Endothelial cell of umbilical vein (primary cell): ENCODE measurements around the gene IL4I1. TPM values are rescaled to one million over a fixed set of nuclear protein-coding genes. Genes with fewer than 3 reads are reported as not detected.

ENCODE experiments used
- BruUV-seq: library from RNA; stranded (reverse); fragments of 400-500 nt; replicated peaks from 2 replicates; lab custom pipeline; 2021; lab: Mats Ljungman, UMichigan
- CTCF ChIA-PET: fragments of 300-600, 350-600 bp; sonication (Branson Sonifier 250); formaldehyde crosslinking; loops from one replicate; lab custom pipeline; 2021; ENCODE audit warnings: antibody characterized with exemption, inconsistent platforms; lab: Charles Lee
- POLR2A ChIA-PET: fragments of 300-600, 350-600 bp; sonication (Branson Sonifier 250); formaldehyde crosslinking; loops from one replicate; lab custom pipeline; 2021; ENCODE audit warnings: antibody characterized with exemption, inconsistent platforms; lab: Charles Lee
- DNase-seq: peaks from one replicate; pipeline ENCODE4 v3.0.0-alpha.2; 2011; ENCODE audit warnings: low read depth, low spot score
- FAIRE-seq: peaks from 2 replicates; lab custom pipeline; 2011; peaks lifted over from hg19 to GRCh38; lab: Jason Lieb, UNC
- H2AFZ ChIP-seq: 2 replicates; pipeline ENCODE4 v1.6.0; 2012; ENCODE audit warnings: low read depth, low read length, control low read depth, inconsistent platforms
- H3K27ac ChIP-seq: 2 replicates; pipeline ENCODE4 v1.5.1; 2011; ENCODE audit warnings: low read depth, mild to moderate bottlenecking, control low read depth, low read length, moderate library complexity; ENCODE audit not compliant: insufficient read depth
- H3K27me3 ChIP-seq, 2 experiments: 2 replicates each; pipeline versions ENCODE4 v1.6.0 to v1.6.1; 2011; ENCODE audit warnings: low read length in 2 of 2, mixed read lengths in 1 of 2; ENCODE audit not compliant: control insufficient read depth in 2 of 2, insufficient read depth in 2 of 2
- H3K36me3 ChIP-seq, 2 experiments: 2 replicates in 1 of 2; 3 replicates in 1 of 2; pipeline ENCODE4 v1.5.1; 2011; ENCODE audit warnings: low read length in 2 of 2, mild to moderate bottlenecking in 1 of 2, moderate library complexity in 1 of 2; ENCODE audit not compliant: control insufficient read depth in 2 of 2, insufficient read depth in 2 of 2; ENCODE audit errors: extremely low read depth in 1 of 2
- H3K4me1 ChIP-seq: 3 replicates; pipeline ENCODE4 v1.5.1; 2011; ENCODE audit warnings: mild to moderate bottlenecking, low read length; ENCODE audit not compliant: control insufficient read depth, insufficient read depth; ENCODE audit errors: extremely low read depth
- H3K4me2 ChIP-seq: 2 replicates; pipeline ENCODE4 v1.6.1; 2011; ENCODE audit warnings: low read length, control low read depth, mixed read lengths; ENCODE audit not compliant: insufficient read depth
- H3K4me3 ChIP-seq, 3 experiments: fragments of 200-600 bp in 1 of 3; sonication (generic), shearing (Covaris generic) in 1 of 3; replicated peaks in 1 of 3; 2 replicates each; pipeline ENCODE4 v1.5.1; 2011 to 2016; ENCODE audit warnings: control low read depth in 3 of 3, low read length in 3 of 3, mild to moderate bottlenecking in 2 of 3, inconsistent platforms in 1 of 3, low read depth in 1 of 3, moderate library complexity in 1 of 3; ENCODE audit not compliant: insufficient read depth in 1 of 3
- H3K79me2 ChIP-seq: 2 replicates; pipeline ENCODE4 v1.6.0; 2012; ENCODE audit warnings: low read length, inconsistent platforms; ENCODE audit not compliant: control insufficient read depth, insufficient read depth
- H3K9ac ChIP-seq: replicated peaks from 2 replicates; pipeline ENCODE3; 2011; ENCODE audit warnings: low read length, control low read depth; ENCODE audit not compliant: insufficient read depth; ENCODE audit errors: extremely low read depth
- H3K9me1 ChIP-seq: replicated peaks from 3 replicates; pipeline ENCODE4 v1.6.0; 2011; ENCODE audit warnings: mild to moderate bottlenecking, low read length; ENCODE audit not compliant: control insufficient read depth, insufficient read depth; ENCODE audit errors: extremely low read depth
- H3K9me3 ChIP-seq: replicated peaks from 2 replicates; pipeline ENCODE4 v1.5.1; 2012; ENCODE audit warnings: low read length, inconsistent platforms; ENCODE audit not compliant: control insufficient read depth, insufficient read depth
- H4K20me1 ChIP-seq: replicated peaks from 2 replicates; pipeline ENCODE3; 2011; ENCODE audit warnings: mild to moderate bottlenecking, low read length; ENCODE audit not compliant: control insufficient read depth, insufficient read depth; ENCODE audit errors: extremely low read depth
- EZH2 ChIP-seq: IDR thresholded peaks from 2 replicates; pipeline ENCODE4 v1.6.1; 2012; ENCODE audit warnings: borderline replicate concordance, low read depth, mild to moderate bottlenecking, moderate library complexity, low read length, inconsistent platforms; ENCODE audit not compliant: severe bottlenecking
- FOS ChIP-seq: IDR thresholded peaks from 2 replicates; pipeline ENCODE4 v1.6.1; 2011; ENCODE audit warnings: mild to moderate bottlenecking, low read length, moderate library complexity, borderline replicate concordance; ENCODE audit not compliant: insufficient read depth
- GATA2 ChIP-seq: IDR thresholded peaks from 2 replicates; pipeline ENCODE4 v1.7.0; 2011; ENCODE audit warnings: low read depth, mild to moderate bottlenecking, moderate library complexity, mixed read lengths, low read length; ENCODE audit not compliant: insufficient read length, insufficient read depth
- JUN ChIP-seq: IDR thresholded peaks from 2 replicates; pipeline ENCODE4 v1.6.1; 2011; ENCODE audit warnings: borderline replicate concordance, low read depth; ENCODE audit not compliant: insufficient read length, insufficient read depth
- MYC ChIP-seq: IDR thresholded peaks from one replicate; pipeline ENCODE4 v1.6.1; 2011; ENCODE audit warnings: mild to moderate bottlenecking, low read depth, low read length
- POLR2A ChIP-seq: IDR thresholded peaks from 2 replicates; pipeline ENCODE4 v1.6.1; 2012; ENCODE audit warnings: low read depth, mild to moderate bottlenecking, control low read depth, low read length
- POLR2AphosphoS5 ChIP-seq: IDR thresholded peaks from 2 replicates; pipeline ENCODE4 v1.6.1; 2012; ENCODE audit warnings: low read depth, mild to moderate bottlenecking, control low read depth, low read length, moderate library complexity; ENCODE audit not compliant: insufficient read depth
- dilution Hi-C: fragments of 300-500 bp; cut with MboI; formaldehyde crosslinking; loops from one replicate; pipeline ENCODE4 v1.15.0; 2019; ENCODE audit warnings: low sequenced_read_pairs; ENCODE audit not compliant: extremely low pct_ligation_motif_present
- intact Hi-C: fragments of 100-400 bp; cut with micrococcal nuclease; formaldehyde crosslinking; loops from one replicate; pipeline ENCODE4 v1.10.0; 2022
- polyA plus RNA-seq, 4 experiments: library from polyadenylated mRNA; depleted of rRNA in 3 of 4; stranded (reverse) in 3 of 4; unstranded in 1 of 4; fragments of >200 nt; gene quantifications; 2 replicates each; pipeline versions ENCODE4 v1.2.1 to v1.2.3, GENCODE V29; 2011 to 2012; ENCODE audit warnings: missing spikeins in 1 of 4
- total RNA-seq: library from RNA; stranded (reverse); gene quantifications from 2 replicates; pipeline ENCODE4 v1.2.3, GENCODE V29; 2021
- TF ChIP-seq, protein P1 (sequence below): IDR thresholded peaks from 2 replicates; pipeline ENCODE4 v1.6.1; 2011; ENCODE audit not compliant: insufficient read depth, insufficient read length
- TF ChIP-seq, protein P2 (sequence below), 2 donors: IDR thresholded peaks; 1 replicate in 1 of 2; 2 replicates in 1 of 2; pipeline ENCODE4 v1.5.1; 2011; ENCODE audit warnings: low read length in 2 of 2, mild to moderate bottlenecking in 2 of 2, moderate library complexity in 2 of 2, control low read depth in 1 of 2, inconsistent platforms in 1 of 2, low read depth in 1 of 2; ENCODE audit not compliant: insufficient read depth in 1 of 2; ENCODE audit errors: extremely low read depth in 1 of 2

Gene IL4I1
- total and polyA plus RNA-seq, 2 donors (not counting 3 experiments of a cell fraction or from before 2014, with no cell fraction given) = 5.0 to 5.6 TPM

DNA sequence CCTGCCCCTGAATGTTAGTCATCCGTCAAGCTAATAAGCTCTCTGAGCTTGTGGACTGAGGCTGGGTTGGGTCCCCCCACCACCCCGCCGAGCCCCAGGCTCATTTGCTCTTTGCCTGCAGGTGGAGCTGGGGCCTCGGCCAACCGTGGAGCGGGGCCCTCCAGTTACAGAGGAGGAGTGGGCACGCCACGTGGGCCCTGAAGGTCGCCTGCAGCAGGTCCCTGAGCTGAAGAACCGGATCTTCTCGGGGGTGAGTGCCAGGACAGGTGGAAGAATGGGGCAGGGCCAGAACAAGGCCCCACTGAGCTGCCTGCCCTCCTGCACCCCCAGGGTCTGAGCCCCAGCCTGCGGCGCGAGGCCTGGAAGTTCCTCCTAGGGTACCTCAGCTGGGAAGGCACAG, 14.0 kb downstream of the IL4I1 start:
- peaks cover 7% of the 10 kb centered on the region for H3K4me1 ChIP-seq
- no peaks in the 10 kb centered on the region for H3K79me2 ChIP-seq
- ChIA-PET POLR2A (no interaction called here), CTCF (no interaction called here)
- H3K4me3 ChIP-seq = no peak overlapping the region
- H3K9me3 ChIP-seq = no peaks in the 10 kb centered on the region
- H3K36me3 ChIP-seq = peaks cover 18 to 45% of the 10 kb centered on the region in 2 experiments
- H3K9ac ChIP-seq = no peak overlapping the region
- no peak for TF ChIP-seq EZH2
- no peak for TF ChIP-seq POLR2AphosphoS5
- no peak for TF ChIP-seq JUN
- TF ChIP-seq, protein P1, sequence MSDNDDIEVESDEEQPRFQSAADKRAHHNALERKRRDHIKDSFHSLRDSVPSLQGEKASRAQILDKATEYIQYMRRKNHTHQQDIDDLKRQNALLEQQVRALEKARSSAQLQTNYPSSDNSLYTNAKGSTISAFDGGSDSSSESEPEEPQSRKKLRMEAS = no peak
- TF ChIP-seq POLR2A = no peak
- no peak for TF ChIP-seq GATA2
- no peak for TF ChIP-seq FOS
- TF ChIP-seq, protein P2, sequence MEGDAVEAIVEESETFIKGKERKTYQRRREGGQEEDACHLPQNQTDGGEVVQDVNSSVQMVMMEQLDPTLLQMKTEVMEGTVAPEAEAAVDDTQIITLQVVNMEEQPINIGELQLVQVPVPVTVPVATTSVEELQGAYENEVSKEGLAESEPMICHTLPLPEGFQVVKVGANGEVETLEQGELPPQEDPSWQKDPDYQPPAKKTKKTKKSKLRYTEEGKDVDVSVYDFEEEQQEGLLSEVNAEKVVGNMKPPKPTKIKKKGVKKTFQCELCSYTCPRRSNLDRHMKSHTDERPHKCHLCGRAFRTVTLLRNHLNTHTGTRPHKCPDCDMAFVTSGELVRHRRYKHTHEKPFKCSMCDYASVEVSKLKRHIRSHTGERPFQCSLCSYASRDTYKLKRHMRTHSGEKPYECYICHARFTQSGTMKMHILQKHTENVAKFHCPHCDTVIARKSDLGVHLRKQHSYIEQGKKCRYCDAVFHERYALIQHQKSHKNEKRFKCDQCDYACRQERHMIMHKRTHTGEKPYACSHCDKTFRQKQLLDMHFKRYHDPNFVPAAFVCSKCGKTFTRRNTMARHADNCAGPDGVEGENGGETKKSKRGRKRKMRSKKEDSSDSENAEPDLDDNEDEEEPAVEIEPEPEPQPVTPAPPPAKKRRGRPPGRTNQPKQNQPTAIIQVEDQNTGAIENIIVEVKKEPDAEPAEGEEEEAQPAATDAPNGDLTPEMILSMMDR (IDR thresholded peaks at IDR 0.05; ENCODE audit: extremely low read depth in 1 of 2, insufficient read depth in 1 of 2, low read depth in 1 of 2, low read length in 2 of 2) = no peak
- no peak for TF ChIP-seq MYC
- intact Hi-C loops = no loop called here
- H3K27ac ChIP-seq = no peak overlapping the region
- H3K27me3 ChIP-seq = no peaks in the 10 kb centered on the region
- H2AFZ ChIP-seq = no peak overlapping the region
- DNase-seq (no peak), FAIRE-seq (no peak)
- no peaks in the 10 kb centered on the region for H3K9me1 ChIP-seq
- dilution Hi-C loops = no loop called here
- H4K20me1 ChIP-seq = no peaks in the 10 kb centered on the region
- H3K4me2 ChIP-seq = no peak overlapping the region
- BruUV-seq = no TSS peak
